Stimulated activated naive CD8-positive, alpha-beta T cell treated with anti-CD3 and anti-CD28 coated beads, Interleukin-15, Interleukin-2, amounts not matched to agents 100 U/mL and 50 U/mL, for 24 hours (primary cell): ENCODE results near the gene TBC1D16.

ENCODE experiments used
- ATAC-seq: fragments of 150-1000 bp; cut with Tn5 transposase; one replicate; pipeline ENCODE4 v1.10.0; 2021
- DNase-seq: peaks from one replicate; pipeline ENCODE4 v3.0.0; 2021

Gene TBC1D16, protein sequence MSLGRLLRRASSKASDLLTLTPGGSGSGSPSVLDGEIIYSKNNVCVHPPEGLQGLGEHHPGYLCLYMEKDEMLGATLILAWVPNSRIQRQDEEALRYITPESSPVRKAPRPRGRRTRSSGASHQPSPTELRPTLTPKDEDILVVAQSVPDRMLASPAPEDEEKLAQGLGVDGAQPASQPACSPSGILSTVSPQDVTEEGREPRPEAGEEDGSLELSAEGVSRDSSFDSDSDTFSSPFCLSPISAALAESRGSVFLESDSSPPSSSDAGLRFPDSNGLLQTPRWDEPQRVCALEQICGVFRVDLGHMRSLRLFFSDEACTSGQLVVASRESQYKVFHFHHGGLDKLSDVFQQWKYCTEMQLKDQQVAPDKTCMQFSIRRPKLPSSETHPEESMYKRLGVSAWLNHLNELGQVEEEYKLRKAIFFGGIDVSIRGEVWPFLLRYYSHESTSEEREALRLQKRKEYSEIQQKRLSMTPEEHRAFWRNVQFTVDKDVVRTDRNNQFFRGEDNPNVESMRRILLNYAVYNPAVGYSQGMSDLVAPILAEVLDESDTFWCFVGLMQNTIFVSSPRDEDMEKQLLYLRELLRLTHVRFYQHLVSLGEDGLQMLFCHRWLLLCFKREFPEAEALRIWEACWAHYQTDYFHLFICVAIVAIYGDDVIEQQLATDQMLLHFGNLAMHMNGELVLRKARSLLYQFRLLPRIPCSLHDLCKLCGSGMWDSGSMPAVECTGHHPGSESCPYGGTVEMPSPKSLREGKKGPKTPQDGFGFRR

DNA sequence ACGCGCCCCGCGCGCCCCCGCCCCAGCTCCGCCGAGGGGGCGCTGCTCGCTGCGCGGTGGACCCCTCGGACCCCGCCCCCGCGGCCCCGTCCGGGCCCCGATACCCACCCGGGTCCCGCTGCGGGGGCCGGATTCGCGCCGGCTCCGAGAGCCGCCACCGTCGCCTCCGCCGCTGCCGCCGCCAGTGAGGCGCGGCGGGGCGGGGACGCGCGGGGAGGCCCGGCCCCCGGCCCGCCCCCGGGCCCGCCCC lies at the start of gene TBC1D16:
TSS of gene TBC1D16 (minus strand) at position 186 of the 250 bp plus-strand sequence. CDS start 22,325 bp downstream, outside the sequence.
- ATAC-seq (no peak), DNase-seq (no peak)

GRCh38 chr17:80084773-80085172 lies 49.1 kb upstream of the TBC1D16 start:
- ATAC-seq = no peak
- DNase-seq = no peak

DNA sequence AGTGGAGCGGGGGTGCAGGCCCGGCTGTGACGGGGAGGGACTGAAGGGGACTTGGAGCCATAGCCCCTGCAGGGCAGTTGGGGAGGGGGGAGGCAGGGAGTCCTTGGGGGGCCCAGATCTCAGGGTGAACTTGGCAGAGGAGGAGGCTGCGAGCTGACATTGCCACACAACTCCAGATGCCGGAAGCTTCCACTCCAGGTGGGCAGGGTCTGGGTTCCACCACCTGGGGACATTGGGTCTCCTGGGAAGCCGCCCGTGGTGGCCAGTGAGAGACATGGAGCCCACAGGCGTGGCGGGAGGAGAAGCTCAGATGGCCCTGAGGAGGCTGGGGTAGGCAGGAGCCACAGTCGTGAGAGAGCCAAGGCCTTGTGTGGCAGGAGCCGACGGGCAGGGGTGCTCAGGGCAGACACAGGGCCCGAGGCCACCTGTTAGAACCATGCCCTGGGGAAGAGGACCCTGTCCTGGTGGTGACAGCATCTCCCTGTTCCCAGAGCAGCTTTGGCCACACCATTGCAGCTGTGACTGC lies 47.5 kb upstream of the TBC1D16 start:
- DNase-seq = no peak
- no peak for ATAC-seq

DNA sequence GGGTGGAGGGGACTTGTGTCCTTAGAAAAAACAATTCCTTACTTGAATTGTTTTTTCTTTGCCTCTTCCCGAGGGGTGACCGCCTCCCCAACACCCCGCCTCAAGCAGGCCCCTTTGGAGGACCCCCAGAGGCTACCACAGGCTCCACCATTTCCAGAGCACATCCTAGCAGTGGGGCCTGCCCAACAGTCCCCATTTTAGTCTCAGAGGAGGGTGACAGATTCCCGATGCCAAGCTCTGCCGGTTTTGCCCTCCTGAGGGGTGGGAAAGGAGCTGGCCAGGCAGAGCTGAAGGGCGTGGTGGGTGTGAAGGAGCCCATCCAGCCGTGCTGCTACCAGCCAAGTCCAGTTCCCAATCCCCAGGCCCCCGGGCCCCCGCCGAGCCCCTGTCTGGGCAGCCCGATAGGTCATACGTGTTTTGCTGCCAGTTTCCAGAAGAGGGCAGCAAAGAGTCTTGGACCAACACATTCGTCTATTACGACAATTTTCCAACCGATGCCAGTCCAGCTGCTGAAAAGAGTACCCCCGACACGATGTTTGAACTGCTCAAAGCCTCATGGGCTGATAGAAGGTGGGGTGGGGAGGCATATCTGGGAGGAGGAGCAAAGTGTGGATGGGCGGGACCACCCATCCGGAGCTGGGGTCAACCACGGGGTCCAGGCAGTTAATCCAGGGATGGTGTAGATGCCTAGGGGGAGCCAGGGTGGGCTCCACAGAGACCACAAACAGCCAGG lies 46.9 kb upstream of the TBC1D16 start:
- DNase-seq (peak; percentile 69), ATAC-seq (peak; percentile 62)

GRCh38 chr17:80081596-80081995 lies 45.9 kb upstream of the TBC1D16 start:
- ATAC-seq (peak; percentile 29), DNase-seq (no peak)

GRCh38 chr17:80080081-80080480 lies 44.4 kb upstream of the TBC1D16 start:
- ATAC-seq (no peak), DNase-seq (no peak)

DNA sequence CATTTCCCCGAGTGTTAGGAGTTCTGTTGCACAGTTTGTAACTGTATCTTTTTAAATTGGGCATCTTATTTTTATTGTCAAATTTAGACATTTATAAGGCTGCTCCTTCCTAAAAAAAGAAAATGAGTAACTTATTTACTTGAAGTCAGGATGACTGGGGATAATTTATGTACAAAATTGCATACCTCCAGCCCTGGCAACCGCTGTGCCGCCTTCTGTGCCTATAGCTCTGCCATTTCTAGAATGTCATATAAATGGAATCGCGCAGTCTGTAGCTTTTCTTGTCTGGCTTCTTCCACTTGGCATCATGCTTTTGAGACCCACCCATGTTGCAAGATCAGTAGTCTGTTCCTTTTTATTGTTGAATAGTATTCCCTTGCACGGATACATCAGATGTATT lies 36.7 kb upstream of the TBC1D16 start:
- DNase-seq (no peak), ATAC-seq (no peak)

GRCh38 chr17:80071116-80071841 lies 35.6 kb upstream of the TBC1D16 start:
- ATAC-seq (no peak), DNase-seq (no peak)

- no peak for ATAC-seq
These were observed 34.9 kb upstream of the TBC1D16 start for GRCh38 chr17:80070375-80071115.

GRCh38 chr17:80068301-80069222 lies 32.9 kb upstream of the TBC1D16 start:
- DNase-seq = no peak
- ATAC-seq = no peak

More at GRCh38 chr17:80070375-80071115, 34.9 kb upstream of the TBC1D16 start:
- no peak for DNase-seq

DNA sequence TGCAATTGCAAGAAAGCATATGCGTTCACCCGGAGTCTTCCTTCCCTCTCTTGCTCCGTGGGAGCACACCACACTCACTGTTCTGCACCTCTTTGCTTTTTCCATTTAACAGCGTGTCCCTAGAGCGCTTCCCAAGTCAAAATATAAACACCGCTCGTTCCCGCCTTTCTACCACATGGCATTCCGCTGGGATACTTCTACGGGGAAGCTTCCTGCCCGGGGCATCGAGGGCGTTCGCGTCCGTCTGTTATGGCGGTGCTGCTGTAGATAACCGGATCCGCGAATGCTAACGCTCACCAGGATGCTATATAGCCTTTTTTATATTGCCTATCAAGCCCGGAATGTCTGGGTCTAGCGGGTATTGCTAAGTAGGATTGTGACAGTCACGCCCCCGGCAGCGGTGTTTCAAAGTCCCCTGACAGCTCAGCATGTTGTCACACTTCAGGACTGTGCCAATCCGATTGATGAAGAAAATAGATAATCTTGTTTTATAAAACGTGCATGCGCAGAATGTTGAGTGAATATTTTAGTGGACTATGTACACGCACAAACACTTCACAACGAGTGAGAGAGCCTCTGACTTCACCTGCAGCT lies 31.8 kb upstream of the TBC1D16 start:
- DNase-seq = no peak
- ATAC-seq = no peak

GRCh38 chr17:80065478-80066170 lies 30.0 kb upstream of the TBC1D16 start:
- no peak for ATAC-seq
- no peak for DNase-seq

DNA sequence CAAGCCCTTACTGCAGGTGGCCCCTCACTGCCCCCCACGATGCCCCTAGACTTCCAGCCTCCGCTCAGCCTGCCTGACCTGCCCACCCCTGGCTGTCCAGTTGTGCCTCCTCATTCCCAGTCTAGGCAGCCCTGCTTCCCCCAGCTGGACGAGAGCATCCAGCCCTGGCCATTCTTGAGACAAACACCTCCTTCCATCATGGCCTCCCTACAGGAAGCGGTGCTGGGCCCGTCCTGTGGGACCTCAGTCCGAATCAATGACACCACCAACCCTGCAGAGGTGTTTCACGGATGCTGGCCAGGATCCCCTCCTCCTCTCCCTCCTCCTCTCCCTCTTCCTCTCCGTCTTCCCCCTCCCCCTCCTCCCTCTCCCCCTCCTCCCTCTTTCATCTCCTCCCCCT lies 29.0 kb upstream of the TBC1D16 start:
- DNase-seq = no peak
- no peak for ATAC-seq

GRCh38 chr17:80063830-80064585 lies 28.3 kb upstream of the TBC1D16 start:
- DNase-seq = no peak
- ATAC-seq = no peak

GRCh38 chr17:80061421-80061820 lies 25.7 kb upstream of the TBC1D16 start:
- ATAC-seq = no peak

GRCh38 chr17:80060644-80061043 lies 25.0 kb upstream of the TBC1D16 start:
- DNase-seq = no peak
- ATAC-seq = no peak

More at GRCh38 chr17:80061421-80061820, 25.7 kb upstream of the TBC1D16 start:
- no peak for DNase-seq

DNA sequence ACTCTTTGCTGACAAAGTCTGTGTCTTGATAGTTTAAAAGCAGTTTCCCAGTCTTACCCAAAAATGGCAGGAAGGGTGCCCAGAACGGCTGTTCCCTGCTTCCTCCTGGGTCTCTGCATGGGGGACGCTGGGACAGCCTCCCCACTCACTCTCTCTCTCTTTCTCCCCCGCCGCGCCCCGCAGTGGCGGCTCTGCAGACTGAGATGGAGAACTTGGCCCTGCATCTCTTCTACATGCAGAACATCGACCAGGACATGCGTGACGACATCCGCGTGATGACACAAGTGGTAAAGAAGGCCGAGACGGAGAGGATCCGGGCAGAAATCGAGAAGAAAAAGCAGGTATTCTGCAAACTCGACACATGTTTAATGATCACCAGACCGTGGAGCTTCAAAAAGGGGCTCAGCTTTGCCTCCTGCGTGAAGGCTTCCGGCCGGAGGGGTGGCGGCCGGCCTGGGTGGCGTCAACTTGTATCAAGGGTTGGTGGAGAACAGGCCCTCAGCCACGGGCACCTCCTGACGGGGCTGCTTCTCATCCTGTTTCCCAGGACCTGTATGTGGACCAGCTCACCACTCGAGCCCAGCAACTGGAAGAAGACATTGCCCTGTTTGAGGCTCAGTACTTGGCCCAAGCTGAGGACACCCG lies 22.8 kb upstream of the TBC1D16 start:
- no peak for ATAC-seq
- no peak for DNase-seq

DNA sequence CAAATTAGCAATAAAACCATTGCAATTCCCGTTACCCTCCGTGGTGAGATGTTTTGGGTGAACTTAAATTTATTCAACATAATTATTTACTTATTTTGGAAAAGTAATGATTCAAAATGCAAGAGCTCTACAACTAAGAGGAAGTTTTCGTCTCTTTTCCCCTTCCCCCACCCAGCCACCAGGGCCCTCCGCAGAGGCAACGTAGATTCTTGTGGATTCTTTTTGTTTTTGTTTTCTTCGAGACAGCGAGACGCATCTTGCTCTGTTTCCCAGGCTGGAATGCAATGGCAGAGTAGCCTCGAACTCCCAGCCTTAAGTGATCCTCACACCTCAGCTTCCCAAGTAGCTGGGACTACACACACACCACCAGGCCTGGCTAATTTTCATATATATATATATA lies 19.9 kb upstream of the TBC1D16 start:
- DNase-seq = no peak
- no peak for ATAC-seq
